Amygdala (tissue), 56 donors: Measurements from ENCODE around the gene TM9SF1.
"Not testable (repeated sequence)": the region's sequence is repeated elsewhere in the genome, so short reads cannot be mapped to it uniquely, and the experiment has no call there.

ENCODE experiments used
- DNase-seq, 56 donors: peaks; one replicate each; lab custom pipeline; 2025; lab: John Stamatoyannopoulos, UW

The TM9SF1 gene

DNA sequence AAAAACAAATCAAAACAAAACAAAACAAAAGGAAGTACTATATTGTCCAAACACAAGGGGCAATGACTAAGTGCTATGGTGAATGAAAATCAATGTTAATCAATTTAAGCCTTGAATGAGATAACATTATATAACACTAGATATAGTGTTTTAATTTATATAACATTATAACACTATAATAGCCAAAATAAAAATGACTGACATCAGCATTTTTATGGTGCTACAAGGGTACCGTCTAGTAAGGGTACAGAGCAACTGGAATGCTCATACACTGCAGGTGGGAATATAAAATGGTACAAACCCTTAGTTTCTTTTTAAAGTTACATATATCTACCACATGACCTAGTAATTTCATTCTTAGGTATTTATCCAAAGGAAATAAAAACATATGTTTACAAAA lies 31.2 kb upstream of the TM9SF1 start:
- no peak for DNase-seq

GRCh38 chr14:24224618-24225071 lies 29.4 kb upstream of the TM9SF1 start:
- DNase-seq: no peak

DNA sequence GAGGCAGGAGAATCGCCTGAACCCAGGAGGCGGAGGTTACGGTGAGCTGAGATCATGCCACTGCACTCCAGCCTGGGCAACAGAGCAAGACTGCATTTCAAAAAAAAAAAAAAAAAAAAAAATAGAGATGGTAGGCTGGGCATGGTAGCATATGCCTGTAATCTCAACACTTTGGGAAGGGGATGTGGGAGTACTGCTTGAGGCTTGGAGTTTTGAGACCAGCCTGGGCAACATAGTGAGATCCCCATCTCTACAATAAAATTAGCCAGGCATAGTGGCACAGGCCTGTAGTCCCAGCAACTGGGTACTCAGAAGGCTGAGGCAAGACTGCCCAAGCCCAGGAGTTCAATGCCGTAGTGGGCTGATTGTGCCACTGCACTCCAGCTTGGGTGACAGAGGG lies 27.7 kb upstream of the TM9SF1 start:
- not testable (repeated sequence) for DNase-seq

GRCh38 chr14:24219521-24219920 lies 24.3 kb upstream of the TM9SF1 start:
- DNase-seq: no peak

GRCh38 chr14:24219080-24219479 lies 23.8 kb upstream of the TM9SF1 start:
- no peak for DNase-seq

GRCh38 chr14:24216876-24217275 lies 21.6 kb upstream of the TM9SF1 start:
- not testable (repeated sequence) for DNase-seq

GRCh38 chr14:24216345-24216699 lies 21.1 kb upstream of the TM9SF1 start:
- DNase-seq: no peak

- DNase-seq: peak; percentile 21 to 89 (median 73)
Measured at GRCh38 chr14:24215495-24216344, 20.5 kb upstream of the TM9SF1 start, which contains the start of gene MDP1. MDP1 (minus strand) TSS chr14:24216066; CDS start chr14:24215955, 111 bp downstream.

- no peak for DNase-seq
Measured at GRCh38 chr14:24213866-24214662, 18.8 kb upstream of the TM9SF1 start.

DNA sequence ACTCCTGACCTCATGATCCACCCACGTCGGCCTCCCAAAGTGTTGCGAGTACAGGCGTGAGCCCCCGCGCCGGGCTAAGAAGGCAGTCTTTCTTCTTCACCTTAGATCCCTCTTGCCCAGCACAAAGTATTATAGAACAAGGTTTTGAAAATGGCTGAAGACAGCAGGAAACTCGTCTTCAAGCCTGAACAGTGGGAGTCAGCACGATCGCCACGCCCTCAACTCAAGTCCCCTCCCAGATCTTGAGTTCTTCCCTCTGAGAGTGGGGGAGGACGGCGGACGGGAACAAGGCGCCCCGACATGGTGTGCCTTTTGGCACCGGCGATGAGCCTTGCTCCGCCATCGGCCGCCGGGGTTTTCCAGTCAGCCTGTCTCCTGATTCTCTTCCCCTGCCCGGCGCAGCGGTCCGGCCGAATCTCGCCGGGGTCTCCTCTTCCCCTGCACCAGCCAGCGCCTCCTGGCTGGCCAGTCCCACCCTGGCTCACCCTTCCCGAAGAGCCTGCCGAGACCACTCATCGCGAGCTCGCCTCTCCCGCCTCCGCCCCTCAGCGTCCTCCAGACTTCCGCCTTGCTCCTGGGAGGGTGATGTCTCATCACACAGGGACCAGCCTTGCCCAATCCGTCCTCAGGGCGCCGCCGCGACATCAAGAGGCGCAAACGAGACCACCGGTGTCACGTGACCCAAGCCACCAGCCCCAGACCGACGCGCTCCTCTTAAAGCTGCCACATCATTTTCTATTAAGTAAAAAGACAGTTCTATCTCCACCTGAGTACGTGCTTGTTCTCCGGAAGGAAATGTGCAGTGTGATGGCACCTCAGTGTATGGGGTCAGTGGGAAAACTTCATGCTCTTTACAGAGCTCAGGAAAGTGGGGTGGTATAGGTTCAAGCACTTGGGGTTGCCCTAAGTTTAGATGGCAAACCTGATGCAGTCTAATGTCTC lies 18.0 kb upstream of the TM9SF1 start, which contains the start of gene CHMP4A:
Gene CHMP4A, minus strand, starts transcription at position 565 of the 942 bp plus-strand sequence. Its CDS starts 49 bp downstream, at position 516.
- DNase-seq: peak; percentile 55 to 95 (median 87)

GRCh38 chr14:24211311-24211710 lies 16.1 kb upstream of the TM9SF1 start:
- DNase-seq: no peak

DNA sequence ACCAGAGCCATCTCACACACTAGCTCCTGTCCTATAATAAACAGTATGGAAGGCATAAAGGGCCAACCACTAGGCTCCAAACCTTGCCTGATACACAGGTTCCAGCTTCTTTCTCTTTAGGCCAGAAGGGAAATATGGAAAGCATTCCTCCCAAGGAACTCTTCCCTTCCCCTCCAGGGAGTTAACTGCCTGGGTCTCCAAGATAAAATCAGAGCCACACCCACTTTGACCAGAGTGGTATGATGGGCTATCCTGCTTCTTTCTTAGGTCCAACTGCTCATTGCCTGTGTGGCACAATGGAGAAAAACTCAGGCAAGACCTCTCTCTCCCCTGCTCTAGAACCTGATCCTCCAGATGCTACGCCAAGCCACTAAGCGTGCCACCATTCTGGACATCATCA lies 12.4 kb upstream of the TM9SF1 start:
- no peak for DNase-seq

DNA sequence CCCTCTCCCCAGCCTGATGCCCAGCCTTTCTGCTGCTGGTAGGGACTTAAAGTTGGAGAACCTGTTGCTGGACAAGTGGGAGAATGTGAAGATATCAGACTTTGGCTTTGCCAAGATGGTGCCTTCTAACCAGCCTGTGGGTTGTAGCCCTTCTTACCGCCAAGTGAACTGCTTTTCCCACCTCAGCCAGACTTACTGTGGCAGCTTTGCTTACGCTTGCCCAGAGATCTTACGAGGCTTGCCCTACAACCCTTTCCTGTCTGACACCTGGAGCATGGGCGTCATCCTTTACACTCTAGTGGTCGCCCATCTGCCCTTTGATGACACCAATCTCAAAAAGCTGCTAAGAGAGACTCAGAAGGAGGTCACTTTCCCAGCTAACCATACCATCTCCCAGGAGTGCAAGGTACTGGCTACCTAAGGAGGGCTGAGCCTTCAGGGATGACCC lies 11.9 kb upstream of the TM9SF1 start:
- DNase-seq: no peak

GRCh38 chr14:24206260-24207103 lies 11.2 kb upstream of the TM9SF1 start:
- no peak for DNase-seq

DNA sequence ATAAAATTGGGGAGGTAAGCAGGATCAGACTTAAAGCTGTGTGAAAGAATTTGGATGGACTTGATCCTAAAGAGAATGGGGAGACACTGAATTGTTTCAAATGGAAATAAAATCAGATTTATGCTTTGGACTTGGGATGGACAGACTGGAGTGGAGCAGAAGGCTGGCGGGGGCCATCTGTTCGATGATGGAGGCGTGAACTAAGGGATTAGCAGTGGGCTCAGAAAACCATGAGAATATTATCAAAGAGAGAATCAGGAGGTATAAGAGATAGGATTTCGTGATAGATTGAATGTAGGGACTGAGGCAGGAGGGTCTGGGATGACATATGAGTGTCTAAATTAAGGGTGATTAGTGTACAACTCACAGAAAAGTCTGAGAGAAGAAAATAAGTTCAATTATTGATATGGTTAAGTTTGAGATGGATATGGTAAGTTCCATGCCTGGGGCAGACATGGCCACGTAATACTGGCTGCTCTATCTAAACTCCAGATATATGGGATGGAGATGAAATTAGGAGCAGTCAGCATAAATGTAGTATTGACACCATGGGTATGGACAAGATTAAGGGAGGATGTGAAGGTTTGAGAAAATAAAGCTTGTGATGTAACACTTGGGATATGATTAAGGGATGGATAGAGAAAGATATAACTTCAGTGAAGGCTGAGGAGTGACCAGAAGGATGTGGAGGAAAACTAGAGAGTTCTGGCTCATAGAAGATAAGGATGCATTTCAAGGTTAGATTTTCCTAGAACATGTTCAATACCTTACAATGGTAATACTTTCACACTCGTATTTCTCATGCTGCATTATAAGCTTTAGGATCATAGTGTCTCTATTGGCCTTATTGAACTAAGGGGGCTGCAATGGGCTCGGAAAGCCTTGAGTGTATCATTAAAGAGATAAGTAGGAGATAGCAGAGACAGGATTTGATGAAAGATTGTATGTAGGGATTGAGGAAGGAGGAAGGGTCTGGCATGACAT lies 9.2 kb upstream of the TM9SF1 start:
- DNase-seq: no peak

DNA sequence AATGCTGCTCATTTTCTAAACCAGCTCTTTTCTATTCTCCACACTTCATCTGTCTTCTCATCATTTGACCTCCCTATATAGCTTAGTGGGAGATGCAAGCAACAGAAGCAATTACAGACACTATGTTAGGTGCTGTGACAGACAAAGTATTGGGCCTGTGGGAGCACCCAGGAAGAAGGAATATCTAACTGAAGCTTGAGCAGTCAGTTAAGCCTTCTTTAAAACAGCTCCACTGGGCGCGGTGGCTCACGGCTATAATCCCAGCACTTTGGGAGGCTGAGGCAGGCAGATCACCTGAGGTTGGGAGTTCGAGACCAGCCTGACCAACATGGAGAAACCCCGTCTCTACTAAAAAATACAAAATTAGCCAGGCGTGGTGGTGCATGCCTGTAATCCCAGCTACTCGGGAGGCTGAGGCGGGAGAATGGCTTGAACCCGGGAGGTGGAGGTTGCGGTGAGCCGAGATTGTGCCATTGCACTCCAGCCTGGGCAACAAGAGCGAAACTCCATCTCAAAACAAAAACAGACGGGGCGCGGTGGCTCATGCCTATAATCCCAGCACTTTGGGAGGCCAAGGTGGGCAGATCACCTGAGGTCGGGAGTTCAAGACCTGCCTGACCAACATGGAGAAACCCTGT lies 8.1 kb upstream of the TM9SF1 start:
- not testable (repeated sequence) for DNase-seq

DNA sequence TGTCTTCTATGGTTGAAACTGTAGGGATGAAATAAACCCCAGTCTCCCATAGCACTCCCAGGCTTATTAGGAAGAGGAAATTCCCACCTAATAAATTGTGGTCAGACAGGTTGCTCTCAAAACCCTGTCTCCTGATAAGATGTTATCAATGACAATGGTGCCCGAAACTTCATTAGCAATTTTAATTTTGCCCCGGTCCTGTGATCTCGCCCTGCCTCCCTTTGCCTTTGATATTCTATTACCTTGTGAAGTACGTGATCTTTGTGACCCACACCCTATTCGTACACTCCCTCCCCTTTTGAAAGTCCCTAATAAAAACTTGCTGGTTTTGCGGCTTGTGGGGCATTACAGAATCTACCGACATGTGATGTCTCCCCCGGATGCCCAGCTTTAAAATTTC lies 7.3 kb upstream of the TM9SF1 start:
- not testable (repeated sequence) for DNase-seq
